Measurements from ENCODE around the gene TACO1.

The TACO1 gene

DNA sequence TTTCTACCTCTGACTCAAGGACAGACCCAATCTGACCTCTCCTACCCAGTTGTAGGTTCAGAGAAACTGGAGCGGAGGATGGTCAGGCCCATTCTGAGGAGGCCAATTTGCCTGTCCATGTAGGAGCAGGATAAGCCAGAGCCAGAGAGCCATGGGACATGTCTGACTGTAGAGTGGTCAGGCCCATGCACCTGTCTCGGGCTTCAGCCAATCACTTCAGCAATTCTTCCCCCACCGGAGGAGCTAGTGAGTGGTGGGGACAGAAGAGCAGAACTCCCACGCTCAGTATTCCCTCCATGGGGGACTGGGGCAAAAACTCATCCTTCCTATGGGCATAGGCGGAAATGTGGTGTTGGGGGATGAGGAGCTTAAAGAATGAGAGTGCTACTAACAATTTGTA lies 36.1 kb upstream of the TACO1 start:
- TF ChIP-seq, protein P1, sequence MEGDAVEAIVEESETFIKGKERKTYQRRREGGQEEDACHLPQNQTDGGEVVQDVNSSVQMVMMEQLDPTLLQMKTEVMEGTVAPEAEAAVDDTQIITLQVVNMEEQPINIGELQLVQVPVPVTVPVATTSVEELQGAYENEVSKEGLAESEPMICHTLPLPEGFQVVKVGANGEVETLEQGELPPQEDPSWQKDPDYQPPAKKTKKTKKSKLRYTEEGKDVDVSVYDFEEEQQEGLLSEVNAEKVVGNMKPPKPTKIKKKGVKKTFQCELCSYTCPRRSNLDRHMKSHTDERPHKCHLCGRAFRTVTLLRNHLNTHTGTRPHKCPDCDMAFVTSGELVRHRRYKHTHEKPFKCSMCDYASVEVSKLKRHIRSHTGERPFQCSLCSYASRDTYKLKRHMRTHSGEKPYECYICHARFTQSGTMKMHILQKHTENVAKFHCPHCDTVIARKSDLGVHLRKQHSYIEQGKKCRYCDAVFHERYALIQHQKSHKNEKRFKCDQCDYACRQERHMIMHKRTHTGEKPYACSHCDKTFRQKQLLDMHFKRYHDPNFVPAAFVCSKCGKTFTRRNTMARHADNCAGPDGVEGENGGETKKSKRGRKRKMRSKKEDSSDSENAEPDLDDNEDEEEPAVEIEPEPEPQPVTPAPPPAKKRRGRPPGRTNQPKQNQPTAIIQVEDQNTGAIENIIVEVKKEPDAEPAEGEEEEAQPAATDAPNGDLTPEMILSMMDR (IDR thresholded peaks at IDR 0.05) = no peak
- no peak overlapping the region for H3K27ac ChIP-seq

DNA sequence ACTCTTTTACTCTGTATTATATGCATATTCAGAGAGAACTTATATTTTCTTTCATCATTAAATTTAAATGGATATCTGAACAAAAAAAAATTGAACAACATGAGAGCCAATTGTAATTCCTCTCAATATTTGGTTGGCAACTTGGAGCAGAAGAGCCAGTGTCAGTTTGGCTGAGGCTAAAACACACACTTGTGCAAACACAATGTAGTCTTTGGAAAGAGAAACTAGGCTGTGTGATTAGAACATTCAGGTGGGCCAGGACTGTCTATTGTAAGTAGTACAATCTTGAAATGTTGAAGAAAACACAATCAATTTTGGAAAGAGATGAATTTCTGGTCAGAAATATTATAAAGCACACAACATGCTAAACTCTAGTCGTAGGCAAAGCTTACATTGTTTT lies 33.5 kb upstream of the TACO1 start:
- TF ChIP-seq ZFX (IDR thresholded peaks at IDR 0.05; ENCODE audit: borderline replicate concordance) = no peak
- TF ChIP-seq, protein P1 (IDR thresholded peaks at IDR 0.05) = no peak

DNA sequence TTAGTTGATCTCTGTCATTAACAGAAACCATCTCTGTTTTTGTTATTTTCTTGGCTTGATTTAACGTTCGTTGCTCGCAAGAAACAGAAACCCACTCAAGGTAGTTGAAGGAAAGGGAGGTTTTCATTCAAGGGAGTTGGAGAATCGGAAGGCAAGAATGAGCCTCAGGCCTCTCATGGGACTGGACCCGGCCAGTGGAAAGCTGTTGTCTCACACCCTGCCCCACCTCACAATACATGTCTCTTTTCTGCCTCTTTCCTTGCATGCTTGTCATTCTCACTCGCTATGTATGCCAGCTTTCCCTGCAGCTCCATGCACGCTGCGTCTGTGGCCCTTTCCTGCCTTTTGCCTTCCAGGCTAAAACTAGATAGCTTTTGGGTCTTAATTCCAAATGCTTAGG lies 32.1 kb upstream of the TACO1 start:
- no peak overlapping the region for H3K27ac ChIP-seq

More for the DNA sequence above, 33.5 kb upstream of the TACO1 start:
- H3K27ac ChIP-seq = no peak overlapping the region

DNA sequence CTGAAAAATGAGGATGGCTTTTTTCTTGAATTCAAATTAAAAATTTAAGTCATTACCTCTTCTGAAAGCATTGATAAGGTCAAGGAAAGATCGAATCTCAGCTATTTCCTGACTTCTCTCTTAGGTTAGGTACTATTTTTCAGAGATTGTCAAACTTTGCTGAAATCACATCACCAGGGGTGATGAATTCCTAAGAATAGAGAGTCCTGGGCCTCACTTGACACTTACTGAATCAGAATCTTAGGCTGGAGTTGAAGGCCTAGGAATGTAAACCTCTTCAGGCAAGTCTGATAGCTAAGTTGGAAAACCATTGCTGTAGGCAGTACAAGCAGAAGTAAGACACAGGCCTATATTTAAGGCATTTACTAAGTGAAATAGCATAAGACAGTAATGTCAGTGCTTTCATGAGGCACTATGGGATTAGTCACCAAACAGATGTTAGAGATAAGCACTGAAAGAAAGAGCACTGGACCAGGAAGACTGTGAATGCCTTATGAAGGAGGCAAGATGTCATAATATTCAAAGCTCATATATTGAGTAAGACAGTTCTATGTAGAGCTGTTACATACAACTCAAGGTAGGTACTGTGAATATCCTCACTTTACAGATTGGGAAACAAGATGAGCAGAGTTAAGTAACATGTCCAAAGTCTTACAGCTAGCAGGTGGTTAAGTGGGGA lies 28.9 kb upstream of the TACO1 start:
- TF ChIP-seq, protein P1 (IDR thresholded peaks at IDR 0.05) = no peak
- no peak for TF ChIP-seq ZFX (IDR thresholded peaks at IDR 0.05; ENCODE audit: borderline replicate concordance)
- H3K27ac ChIP-seq = no peak overlapping the region

More for the DNA sequence above, 32.1 kb upstream of the TACO1 start:
- TF ChIP-seq ZFX (IDR thresholded peaks at IDR 0.05; ENCODE audit: borderline replicate concordance) = no peak
- TF ChIP-seq, protein P1 (IDR thresholded peaks at IDR 0.05) = no peak

DNA sequence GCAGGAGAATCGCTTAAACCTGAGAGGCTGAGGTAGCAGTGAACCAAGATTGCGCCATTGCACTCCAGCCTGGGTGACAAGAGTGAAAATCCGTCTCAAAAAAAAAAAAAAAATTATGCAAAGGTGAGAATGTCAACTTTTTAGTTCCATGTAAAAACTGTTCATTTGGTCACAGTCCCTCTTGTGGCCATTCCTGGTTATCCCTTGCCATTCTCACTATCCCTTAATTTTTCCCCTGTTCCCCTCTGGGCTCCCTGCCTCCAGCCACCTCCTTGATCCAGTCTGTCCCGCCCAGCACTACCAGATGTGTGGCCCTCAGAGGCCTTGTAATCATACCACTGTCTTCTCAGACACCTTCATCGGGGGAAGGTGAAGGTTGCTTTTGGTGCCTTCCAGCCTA lies 27.1 kb upstream of the TACO1 start:
- TF ChIP-seq ZFX (IDR thresholded peaks at IDR 0.05; ENCODE audit: borderline replicate concordance) = no peak
- TF ChIP-seq, protein P1 (IDR thresholded peaks at IDR 0.05) = peak; percentile 30

DNA sequence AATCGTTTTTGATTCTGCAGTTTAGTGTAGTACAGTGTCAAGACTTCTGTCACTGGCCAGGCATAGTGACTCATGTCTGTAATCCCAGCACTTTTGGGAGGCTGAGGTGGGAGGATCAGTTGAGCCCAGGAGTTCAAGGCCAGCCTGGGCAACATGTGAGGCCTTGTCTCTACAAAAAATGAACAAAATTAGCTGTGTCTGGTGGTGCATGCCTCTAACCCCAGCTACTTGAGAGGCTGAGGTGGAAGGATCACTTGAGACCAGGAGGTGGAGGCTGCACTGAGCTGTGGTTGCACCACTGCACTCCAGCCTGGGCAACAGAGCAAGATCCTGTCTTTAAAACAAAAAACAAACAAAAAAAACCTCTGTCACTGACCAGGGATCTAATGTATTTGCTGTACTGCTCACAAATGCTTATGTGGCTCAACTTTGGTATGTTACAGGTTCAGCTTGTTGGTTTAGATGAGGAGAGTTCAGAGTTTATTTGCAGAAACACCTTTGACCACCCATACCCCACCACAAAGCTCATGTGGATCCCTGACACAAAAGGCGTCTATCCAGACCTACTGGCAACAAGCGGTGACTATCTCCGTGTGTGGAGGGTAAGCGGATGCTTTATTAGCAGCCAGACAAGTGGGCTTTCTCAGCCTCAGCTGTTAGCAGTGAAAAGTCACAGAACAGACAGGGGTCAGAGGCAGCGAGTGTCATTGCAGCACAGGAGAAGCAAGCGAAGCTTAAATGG lies 22.5 kb upstream of the TACO1 start:
- no peak overlapping the region for H3K27ac ChIP-seq
- TF ChIP-seq, protein P1 (IDR thresholded peaks at IDR 0.05) = no peak
- TF ChIP-seq ZFX (IDR thresholded peaks at IDR 0.05; ENCODE audit: borderline replicate concordance) = no peak

More for the DNA sequence above, 27.1 kb upstream of the TACO1 start:
- H3K27ac ChIP-seq = no peak overlapping the region

DNA sequence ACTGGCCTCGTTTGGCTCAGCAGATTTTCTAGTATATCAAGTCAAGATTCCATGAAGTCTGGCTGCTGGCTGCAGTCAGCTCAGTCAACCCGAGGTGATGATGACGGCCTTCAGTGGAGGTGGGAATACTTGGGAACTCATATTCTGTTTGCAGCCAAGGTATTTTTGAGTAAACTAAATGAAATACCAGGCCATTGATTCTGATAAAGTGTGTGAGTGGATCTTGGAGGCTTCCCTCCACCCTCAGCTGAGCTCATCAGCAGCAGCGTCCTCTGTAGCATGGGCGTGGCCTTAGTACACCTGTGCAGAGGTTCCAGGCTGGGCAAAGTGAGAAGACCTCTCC lies 22.0 kb upstream of the TACO1 start:
- no peak overlapping the region for H3K27ac ChIP-seq
- TF ChIP-seq, protein P1 (IDR thresholded peaks at IDR 0.05) = no peak
- TF ChIP-seq ZFX (IDR thresholded peaks at IDR 0.05; ENCODE audit: borderline replicate concordance) = no peak

All from 22Rv1 (cell line).